ENCODE data around the gene PEX10. TPM values are rescaled to one million over a fixed set of nuclear protein-coding genes. Genes with fewer than 3 reads are reported as not detected.

PEX10 gene
- total RNA-seq, 4 donors from 2014 or later, result 20.8 to 33.3 (median 23.9) TPM

DNA sequence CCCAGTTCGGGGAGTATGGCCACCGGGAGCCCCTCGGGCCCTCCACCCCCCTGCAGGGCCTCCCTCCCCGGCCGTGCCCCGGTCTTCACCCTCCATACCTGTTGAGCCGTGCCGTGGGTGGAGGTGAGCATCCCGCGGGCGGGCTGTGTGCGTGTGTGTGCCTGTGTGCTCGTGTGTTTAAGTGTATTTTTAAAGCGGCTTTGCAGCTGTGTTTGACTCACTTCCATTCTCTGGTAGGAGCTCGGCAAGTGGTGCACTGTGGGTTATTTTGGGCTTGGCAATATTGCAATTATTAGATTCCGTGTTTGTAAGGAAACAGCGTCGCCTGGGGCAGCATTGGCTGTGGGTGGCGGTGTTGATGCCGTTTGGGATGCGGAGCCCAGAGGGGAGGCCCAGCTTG lies 43.4 kb upstream of the PEX10 start:
- ATAC-seq (ENCODE audit: low FRiP score) (no peak), DNase-seq (ENCODE audit: low spot score) (no peak)
- TF ChIP-seq, protein P1, sequence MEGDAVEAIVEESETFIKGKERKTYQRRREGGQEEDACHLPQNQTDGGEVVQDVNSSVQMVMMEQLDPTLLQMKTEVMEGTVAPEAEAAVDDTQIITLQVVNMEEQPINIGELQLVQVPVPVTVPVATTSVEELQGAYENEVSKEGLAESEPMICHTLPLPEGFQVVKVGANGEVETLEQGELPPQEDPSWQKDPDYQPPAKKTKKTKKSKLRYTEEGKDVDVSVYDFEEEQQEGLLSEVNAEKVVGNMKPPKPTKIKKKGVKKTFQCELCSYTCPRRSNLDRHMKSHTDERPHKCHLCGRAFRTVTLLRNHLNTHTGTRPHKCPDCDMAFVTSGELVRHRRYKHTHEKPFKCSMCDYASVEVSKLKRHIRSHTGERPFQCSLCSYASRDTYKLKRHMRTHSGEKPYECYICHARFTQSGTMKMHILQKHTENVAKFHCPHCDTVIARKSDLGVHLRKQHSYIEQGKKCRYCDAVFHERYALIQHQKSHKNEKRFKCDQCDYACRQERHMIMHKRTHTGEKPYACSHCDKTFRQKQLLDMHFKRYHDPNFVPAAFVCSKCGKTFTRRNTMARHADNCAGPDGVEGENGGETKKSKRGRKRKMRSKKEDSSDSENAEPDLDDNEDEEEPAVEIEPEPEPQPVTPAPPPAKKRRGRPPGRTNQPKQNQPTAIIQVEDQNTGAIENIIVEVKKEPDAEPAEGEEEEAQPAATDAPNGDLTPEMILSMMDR (IDR thresholded peaks at IDR 0.05), result no peak

DNA sequence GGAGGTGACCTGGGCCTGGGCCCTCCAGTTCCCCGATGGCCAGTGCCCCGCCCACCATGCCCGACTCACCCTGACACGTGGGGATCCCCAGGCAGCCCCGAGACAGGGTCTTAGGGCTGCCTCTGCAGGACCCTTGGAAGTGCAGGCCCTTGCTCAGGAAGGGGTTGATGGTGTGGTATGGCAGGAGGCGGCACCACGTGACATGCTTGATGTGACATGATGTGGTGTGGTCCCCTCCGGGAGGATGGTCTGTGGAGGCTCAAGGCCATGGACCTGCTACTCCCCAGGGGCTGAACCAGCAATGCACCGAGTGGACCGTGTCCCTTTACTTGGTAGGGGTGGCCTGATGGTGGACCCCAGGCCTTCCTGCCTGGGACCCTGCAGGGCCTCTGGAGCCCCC lies 41.9 kb upstream of the PEX10 start:
- no peak for ATAC-seq (ENCODE audit: low FRiP score)
- no peak for DNase-seq (ENCODE audit: low spot score)
- TF ChIP-seq, protein P1 (IDR thresholded peaks at IDR 0.05), result no peak

DNA sequence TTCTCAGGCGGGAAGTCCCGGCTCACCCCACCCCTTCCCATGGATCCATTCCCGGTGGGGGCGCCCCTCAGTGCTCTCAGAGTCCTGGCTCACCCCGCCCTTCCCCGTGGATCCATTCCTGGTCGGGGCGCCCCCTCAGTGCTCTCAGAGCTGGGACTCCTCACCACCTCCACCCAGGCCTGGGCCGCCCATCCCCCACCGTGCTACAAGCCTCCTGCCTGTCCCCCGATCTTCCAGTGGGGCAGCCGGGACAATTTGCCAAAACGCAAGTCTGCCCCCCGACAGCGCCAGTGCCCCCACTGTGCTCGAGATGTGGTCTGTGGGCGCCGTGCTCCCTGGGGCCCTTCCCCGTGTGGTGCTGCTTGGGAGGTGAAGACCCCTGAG lies 40.6 kb upstream of the PEX10 start:
- DNase-seq (ENCODE audit: low spot score) (no peak), ATAC-seq (ENCODE audit: low FRiP score) (no peak)
- TF ChIP-seq, protein P1 (IDR thresholded peaks at IDR 0.05), result no peak

DNA sequence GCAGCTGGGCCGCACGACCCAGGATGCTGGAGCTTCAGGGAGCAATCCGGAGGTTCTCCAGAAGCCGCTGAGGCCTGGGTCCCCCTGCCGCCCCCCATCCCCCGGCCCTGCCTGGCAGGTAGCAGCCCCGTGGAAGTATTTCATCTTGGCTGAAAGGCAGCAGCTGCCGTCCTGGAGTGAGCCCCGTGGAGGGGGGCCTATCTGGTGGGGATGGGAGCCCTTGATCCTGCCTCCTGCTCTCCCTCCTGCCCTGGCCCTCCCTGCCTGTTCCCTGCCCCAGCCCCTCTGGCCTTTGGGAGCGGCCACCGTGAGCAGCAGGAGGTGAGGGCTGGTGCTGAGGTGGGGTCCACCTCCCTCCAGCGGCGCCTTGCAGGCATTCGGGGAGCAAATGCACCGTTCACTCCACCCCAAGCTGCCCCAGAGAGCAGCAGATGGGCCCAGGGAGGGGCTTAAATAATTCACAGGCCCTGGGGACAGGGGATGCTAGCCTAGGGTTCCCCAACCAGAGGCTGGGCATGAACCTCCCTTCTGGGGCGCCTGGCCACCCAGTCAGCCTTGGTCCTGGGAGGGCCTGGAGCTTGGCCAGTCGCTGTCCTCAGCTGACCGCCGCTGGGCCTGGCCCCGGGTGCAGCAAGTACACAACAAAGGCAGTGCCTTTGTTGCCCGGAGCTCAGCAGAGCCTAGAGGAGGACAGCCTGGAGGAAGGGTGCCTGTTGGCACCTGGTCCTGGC lies 40.0 kb upstream of the PEX10 start:
- no peak for ATAC-seq (ENCODE audit: low FRiP score)
- TF ChIP-seq, protein P1 (IDR thresholded peaks at IDR 0.05), result no peak
- DNase-seq (ENCODE audit: low spot score), result no peak

DNA sequence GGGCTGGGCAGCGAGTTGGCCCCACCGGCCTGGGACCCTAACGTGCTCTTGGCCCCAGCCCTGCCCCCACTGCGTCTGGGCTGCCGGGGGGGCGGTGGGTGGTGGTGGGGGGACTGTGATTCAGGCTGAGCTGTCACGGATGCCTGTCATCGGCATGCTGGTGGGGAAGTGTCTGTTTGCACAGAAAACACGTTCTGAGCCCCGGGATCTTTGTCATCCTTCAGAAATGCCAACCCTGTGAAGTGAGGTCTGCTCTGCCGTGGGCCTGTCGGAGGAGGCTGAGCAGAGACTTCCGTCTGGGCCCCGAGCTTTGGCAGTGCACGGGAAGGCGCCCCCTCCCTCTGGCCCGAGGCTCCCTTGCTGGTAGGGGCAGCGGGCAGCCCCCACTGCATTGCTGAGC lies 39.4 kb upstream of the PEX10 start:
- DNase-seq (ENCODE audit: low spot score), result no peak
- TF ChIP-seq, protein P1 (IDR thresholded peaks at IDR 0.05), result no peak
- no peak for ATAC-seq (ENCODE audit: low FRiP score)

DNA sequence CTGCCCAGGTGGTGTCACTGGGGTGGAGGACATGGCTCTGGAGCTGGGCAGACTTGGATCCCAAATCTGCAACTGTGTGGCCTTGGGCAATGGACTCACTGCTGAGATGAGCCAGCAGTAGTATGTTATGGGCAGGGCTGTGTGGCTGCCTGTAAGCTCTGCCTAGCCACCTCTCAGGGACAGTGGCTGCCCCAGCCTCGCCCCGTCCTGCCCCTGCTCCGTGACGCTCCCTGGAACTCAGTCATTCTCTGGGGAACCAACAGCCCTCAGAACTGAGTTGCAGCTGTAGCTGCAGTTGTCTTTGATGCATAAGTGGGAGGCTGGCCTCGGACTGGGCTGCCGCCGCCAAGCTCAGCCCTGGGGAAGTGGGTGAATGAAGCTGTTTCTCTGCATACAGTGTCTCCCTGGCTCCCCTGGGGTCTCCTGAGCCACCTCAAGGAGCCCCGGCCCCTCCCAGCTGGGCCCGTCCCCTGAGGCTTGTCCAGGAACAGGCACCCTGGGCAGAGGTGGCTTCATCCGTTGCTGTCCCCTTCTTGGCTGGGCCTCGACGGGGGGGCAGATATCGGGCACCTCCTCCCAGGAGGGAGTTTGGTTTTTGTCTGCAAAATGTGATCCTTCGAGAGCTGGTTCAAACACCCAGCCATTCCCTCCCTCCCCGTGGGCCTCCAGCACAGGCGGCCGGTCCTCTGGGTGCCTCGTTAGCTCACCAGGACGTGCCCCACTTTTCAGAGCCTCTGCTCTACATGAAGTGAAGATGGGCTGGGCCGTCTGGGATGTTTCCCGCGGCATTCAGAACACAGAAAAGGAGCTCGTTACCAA lies 37.5 kb upstream of the PEX10 start:
- no peak for ATAC-seq (ENCODE audit: low FRiP score)
- TF ChIP-seq, protein P1 (IDR thresholded peaks at IDR 0.05), result no peak
- DNase-seq (ENCODE audit: low spot score), result no peak

DNA sequence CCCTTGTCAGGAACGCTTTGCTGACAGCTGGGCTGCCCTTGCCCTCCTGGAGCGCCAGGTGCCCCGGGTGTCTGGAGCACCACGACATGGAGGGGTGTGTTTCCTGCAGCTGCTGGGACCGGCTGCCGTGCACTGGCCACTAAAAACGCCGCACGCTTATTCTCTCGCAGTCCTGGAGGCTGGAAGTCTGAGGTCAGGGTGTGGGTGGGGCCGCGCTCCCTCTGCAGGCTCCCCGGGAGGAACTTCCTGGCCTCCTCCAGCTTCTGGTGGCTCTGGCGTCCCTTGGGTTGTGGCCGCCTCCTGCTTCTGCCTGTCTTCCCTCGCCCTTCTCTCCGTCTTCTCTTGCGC lies 35.7 kb upstream of the PEX10 start:
- ATAC-seq (ENCODE audit: low FRiP score), result no peak
- DNase-seq (ENCODE audit: low spot score), result no peak
- TF ChIP-seq, protein P1 (IDR thresholded peaks at IDR 0.05), result no peak

Measured in omental fat pad (tissue), 4 donors.